GM06990 (cell line): Measurements from ENCODE around the gene MRGPRE.

ENCODE experiments used
- DNase-seq: peaks from one replicate; pipeline ENCODE4 v3.0.0-alpha.2; 2011; ENCODE audit not compliant: insufficient read length; ENCODE audit errors: extremely low read depth
- H3K27me3 ChIP-seq: replicated peaks from 2 replicates; pipeline ENCODE4 v1.6.0; 2011; ENCODE audit warnings: low read length; ENCODE audit not compliant: control insufficient read depth, insufficient read depth
- H3K36me3 ChIP-seq: 2 replicates; pipeline ENCODE4 v1.5.1; 2011; ENCODE audit warnings: low read length; ENCODE audit not compliant: control insufficient read depth, insufficient read depth
- H3K4me3 ChIP-seq: replicated peaks from 2 replicates; pipeline ENCODE4 v1.5.1; 2011; ENCODE audit warnings: low read depth, mild to moderate bottlenecking, control low read depth, low read length
- CTCF ChIP-seq: IDR thresholded peaks from 2 replicates; pipeline ENCODE4 v1.5.1; 2011; ENCODE audit warnings: low read length, control low read depth, mild to moderate bottlenecking, inconsistent platforms; ENCODE audit not compliant: insufficient read depth, poor library complexity, severe bottlenecking

The MRGPRE gene

GRCh38 chr11:3190600-3190999 lies 41.6 kb downstream of the MRGPRE start:
- no peak for TF ChIP-seq CTCF
- DNase-seq = no peak
- H3K27me3 ChIP-seq = no peaks in the 10 kb centered on the region; the same call in 1 of the 2 replicates
- H3K4me3 ChIP-seq = no peak overlapping the region
- H3K36me3 ChIP-seq = no peaks in the 10 kb centered on the region

GRCh38 chr11:3189886-3190583 lies 42.2 kb downstream of the MRGPRE start:
- no peak for DNase-seq
- H3K27me3 ChIP-seq = no peaks in the 10 kb centered on the region; the same call in 1 of the 2 replicates
- H3K36me3 ChIP-seq = no peaks in the 10 kb centered on the region
- H3K4me3 ChIP-seq = no peak overlapping the region
- TF ChIP-seq CTCF = no peak

- no peak overlapping the region for H3K4me3 ChIP-seq
- DNase-seq = no peak
- no peak for TF ChIP-seq CTCF
- H3K27me3 ChIP-seq = no peaks in the 10 kb centered on the region; the same call in 1 of the 2 replicates
- no peaks in the 10 kb centered on the region for H3K36me3 ChIP-seq
Observed at GRCh38 chr11:3189196-3189843, 42.9 kb downstream of the MRGPRE start.

GRCh38 chr11:3188496-3189195 lies 43.6 kb downstream of the MRGPRE start:
- no peak for TF ChIP-seq CTCF
- Histone ChIP-seq H3K27me3 (no peaks in the 10 kb centered on the region), H3K4me3 (no peak overlapping the region), H3K36me3 (no peaks in the 10 kb centered on the region)
- no peak for DNase-seq

- Histone ChIP-seq H3K27me3 (no peaks in the 10 kb centered on the region), H3K4me3 (no peak overlapping the region), H3K36me3 (no peaks in the 10 kb centered on the region)
- no peak for TF ChIP-seq CTCF
- no peak for DNase-seq
Observed at GRCh38 chr11:3186166-3186953, 45.9 kb downstream of the MRGPRE start.
